HPDE6-E6E7 (cell line): ENCODE data around the gene ASPA.
"Not testable (repeated sequence)": the region's sequence is repeated elsewhere in the genome, so short reads cannot be mapped to it uniquely, and the experiment has no call there.

Experiments
- DNase-seq: peaks from one replicate; pipeline ENCODE4 v3.0.0; 2011; ENCODE audit warnings: missing footprints; ENCODE audit errors: extremely low spot score

Gene ASPA

DNA sequence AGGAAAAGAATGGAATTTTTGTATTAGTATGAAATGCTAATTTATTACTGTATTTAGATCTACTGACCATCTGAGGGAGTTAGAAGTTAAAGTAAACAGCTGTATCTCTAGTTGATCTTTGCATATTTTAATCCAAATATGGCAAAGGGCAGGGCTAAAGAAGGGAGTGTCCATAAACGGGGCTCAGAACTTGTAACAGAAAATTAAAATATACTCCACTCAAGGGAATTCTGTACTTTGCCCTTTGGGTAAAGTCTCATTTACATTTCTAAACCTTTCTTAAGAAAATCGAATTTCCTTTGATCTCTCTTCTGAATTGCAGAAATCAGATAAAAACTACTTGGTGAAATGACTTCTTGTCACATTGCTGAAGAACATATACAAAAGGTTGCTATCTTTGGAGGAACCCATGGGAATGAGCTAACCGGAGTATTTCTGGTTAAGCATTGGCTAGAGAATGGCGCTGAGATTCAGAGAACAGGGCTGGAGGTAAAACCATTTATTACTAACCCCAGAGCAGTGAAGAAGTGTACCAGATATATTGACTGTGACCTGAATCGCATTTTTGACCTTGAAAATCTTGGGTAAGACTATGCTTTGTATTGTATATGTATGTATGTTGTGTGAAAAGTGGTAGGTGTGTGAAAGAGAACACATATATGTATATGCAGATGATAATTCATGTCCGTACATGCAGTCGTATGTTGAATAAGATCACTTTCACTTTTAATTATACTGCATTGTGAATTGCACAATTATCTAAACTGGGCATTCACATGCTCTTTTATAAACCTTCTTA is at the start of gene ASPA:
ASPA (plus strand) TSS at position 186 of the 799 bp plus-strand sequence; CDS start at position 349, 163 bp downstream.
- DNase-seq, result no peak

DNA sequence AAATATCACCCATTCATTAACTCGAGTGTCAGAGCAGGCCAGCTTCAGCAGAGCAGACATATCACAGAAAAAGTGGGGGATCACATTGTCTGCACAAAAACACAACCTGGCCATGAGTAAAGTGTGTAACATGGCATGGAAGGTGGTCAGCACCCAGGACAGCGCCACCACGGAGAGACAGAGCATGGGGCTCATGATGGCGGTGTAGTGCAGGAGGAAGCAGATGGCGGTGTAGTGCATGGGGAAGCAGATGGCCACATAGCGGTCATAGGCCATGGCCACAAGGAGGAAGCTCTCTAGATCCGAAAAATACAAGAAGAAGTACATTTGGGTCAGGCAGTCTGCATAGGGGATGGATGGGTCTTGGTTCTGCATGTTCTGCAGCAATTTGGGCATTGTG is 42.6 kb upstream of the ASPA start:
- DNase-seq, result not testable (repeated sequence)

DNA sequence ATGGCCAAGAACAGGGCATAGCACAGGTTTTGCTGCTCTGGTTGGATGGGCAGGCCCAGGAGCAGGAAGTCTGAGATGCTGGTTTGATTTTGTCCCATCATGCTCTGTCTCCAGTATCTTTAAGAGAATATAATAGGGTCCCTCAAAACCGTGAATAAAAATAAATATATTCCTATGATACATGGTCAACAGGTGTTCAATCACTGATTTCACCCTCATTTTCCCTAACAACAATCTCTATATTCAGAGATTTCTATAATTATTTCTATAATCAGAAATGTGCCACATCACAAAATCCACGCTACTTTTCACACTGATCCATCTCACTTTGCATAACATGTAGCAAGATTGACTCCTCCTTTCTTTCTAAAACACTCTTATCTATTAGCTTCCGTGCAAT is 42.1 kb upstream of the ASPA start, which contains the start of gene OR1E2:
OR1E2 (minus strand) TSS at position 101 of the 400 bp plus-strand sequence; CDS start at position 101, 0 bp downstream.
- DNase-seq, result no peak

DNA sequence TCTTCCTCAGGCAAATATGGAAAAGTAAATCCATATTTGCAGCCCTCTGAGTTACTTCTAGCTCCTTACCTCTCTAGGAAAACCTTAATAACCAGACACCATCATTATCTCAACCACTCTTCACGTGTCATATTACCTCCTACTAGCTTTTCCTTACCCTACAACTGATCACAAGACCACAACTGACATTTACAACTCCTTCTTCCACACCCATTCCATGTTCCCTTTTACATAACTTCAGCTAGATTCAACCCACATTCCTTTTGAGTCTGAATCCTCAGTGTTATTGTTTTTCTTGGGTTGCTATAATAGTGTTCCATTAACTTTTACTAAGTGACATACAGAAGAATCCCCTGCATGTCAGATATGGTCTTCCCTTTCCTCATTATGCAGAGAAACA is 37.4 kb upstream of the ASPA start:
- no peak for DNase-seq

DNA sequence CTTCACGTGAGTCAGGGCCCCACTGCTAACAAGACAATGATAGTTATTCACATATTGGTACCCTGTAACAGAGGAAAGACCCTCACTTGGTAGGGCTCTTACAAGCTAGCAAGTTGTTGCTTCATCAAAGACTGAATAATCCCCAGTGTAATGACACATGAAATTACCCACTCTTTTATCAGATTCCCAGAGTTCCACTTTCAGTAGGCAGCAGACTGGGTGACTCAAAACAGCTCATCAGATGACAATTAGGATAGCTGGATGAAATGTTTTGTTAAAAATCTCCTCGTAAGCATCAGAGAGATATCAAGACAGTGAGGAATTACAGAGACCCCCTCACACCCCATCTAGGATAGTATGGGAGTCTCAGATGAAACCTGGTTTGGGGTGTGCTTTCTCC is 35.3 kb upstream of the ASPA start:
- DNase-seq, result no peak

DNA sequence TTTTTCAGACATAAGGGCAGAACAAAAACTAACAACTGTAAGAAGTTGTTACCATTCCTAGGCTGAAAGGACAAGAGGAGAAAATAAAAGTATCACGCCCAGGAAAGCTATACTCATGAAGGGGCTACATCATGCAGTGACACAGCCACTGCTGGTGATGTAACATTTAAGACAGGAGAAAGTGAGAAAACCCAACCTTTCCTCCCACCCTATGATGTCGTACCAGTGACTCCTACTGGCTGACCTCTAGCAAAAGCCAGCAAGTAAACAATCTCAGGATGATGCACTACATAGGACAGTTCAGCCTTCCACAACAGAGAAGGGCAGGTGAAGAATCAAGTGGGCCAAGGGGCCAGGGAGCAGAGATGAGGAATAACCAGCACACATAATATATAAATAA is 28.2 kb upstream of the ASPA start:
- DNase-seq, result peak; percentile 4

DNA sequence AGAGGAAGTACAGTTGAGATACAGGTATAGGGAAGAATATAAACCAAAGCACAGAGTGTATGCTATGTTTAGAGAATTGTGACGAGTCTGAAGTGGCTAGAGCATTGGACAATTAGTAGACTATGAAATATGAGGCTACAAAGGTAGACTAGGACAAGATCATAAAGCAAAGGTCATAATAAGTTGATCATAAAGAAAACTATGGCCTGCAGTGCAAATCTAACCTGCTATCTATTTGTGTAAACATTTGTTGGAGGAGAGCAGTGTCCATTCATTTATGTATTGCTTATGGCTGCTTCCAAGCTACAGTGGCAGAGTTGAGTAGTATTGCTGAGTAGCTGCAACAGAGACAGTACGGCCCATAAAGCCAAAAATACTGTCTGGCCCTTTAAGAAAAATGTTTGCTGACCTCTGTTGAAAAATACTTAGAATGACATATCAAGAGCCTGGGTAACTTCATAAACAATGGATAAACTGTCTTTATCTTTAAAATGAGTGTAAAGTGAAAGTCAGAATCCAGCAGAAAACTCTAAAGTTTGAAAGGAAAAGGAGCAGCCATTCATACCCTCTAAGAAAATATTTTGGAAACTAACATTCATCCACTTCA is 27.6 kb upstream of the ASPA start:
- no peak for DNase-seq

DNA sequence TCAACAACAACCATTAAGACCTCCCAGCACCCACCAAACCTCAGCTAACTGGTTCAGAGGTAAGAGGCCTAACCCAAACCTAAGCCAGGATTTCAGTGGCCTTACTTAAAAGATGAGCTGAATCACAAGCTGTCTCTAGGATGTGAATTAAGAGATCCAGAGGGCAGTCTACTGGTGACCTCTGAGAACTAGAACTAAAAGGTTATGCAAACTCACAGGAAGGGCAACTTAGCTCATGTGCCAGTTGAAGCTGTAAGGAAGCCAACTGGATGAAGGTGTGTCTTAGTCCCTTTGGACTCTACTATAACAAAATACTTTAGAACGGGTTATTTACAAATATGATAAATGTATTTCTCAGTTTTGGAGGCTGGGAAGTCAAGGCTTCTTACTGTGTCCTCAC is 9.4 kb upstream of the ASPA start:
- not testable (repeated sequence) for DNase-seq

DNA sequence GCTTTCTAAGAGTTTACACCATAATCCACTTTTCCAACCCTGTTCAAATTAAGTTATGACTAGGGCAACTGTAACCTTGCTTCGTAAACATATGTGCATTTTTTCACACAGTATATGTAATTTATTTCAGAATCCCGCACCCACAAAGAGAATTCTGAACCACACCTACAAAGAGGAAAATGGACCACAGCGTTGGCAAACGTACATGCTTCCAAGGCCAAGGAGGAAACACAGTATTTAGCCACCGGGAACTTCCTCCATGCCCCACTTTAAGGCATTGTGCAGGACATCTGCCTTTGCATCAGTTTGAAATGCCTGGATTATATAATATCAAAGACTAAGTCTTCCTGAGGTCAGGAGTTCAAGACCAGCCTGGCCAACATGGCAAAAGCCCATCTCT is 6.3 kb upstream of the ASPA start:
- DNase-seq, result no peak

DNA sequence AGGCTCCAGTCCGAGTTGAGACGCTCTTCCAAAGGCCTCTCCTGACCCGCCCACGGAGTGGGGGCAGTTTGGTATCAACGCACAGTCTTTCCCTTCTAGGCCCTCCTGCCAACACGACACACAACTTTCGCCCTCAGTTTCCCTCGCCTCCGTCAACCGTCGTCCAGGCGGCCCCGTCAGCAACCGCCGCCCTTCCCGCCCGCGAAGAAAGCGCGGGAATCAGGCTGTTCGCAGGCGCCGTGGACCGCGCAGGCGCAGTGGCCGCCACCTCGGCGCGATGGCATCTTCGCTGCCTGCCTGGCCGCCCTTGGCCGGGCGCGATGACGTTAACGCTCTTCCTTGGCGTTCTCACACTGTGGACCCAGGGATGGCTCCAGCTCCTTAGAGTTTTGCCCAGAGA is 4.2 kb upstream of the ASPA start, which contains the start of gene SPATA22:
SPATA22 (minus strand) TSS at position 221 of the 400 bp plus-strand sequence. CDS start 2,494 bp downstream, outside the sequence.
- no peak for DNase-seq

DNA sequence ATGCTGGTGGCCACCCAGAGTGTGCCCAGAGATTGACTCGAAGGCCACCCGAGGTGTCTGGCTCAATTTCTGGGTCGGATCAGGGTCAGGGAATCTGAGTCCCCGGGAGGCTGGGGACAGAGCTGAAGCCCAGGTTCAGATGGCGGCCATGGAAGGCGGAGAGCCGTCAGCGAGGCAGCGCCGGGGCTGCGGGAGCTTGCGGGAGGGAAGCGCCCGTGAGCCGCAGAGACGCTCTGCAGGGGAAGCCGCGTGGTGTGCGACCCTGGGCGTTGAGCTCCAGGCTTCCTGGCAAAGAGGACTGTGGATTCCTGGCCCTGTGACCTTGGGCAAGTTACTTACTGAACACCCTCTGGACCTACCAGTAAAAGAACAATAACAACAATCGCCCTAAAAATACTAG is 3.7 kb upstream of the ASPA start:
- DNase-seq, result no peak

DNA sequence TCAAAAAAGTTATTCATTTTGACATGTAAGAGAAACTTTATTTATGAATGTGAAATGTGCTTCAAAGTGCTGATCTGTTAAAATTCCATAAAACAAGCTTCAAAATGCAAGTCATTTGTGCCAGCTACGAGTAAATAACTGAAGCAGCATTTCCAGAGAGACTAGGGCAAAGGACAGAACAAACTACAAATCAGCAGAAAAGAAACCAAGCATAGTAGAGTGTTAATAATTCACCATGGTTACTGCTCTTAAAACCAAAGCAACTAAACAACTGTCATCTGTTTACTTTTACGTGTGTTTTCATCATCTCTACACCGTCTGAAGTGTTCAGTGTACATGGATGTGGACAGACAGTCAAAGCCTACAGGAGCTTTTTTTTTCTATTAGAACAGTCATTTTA is 1.6 kb upstream of the ASPA start:
- no peak for DNase-seq

DNA sequence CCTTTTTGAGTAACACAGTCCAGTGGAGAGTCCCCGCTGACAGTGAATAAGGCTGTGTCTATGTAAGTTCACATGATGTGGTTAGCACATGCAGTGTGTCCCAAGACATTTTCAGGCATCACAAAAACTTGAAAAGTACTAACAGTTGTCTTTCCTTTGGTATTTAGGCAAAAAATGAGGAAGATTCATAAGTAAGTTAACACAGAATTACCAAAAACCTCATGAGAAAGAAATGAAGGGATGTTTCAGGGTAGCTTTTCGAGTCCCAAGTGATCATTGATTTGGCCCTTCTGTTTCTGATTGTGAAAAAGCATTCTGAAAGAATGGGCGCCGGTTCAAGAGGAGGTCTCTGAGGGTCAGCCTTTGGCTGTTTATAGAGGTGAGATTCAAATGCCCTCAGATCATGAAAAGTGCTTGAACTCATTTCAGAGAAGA is 529 bp upstream of the ASPA start:
- DNase-seq, result no peak

DNA sequence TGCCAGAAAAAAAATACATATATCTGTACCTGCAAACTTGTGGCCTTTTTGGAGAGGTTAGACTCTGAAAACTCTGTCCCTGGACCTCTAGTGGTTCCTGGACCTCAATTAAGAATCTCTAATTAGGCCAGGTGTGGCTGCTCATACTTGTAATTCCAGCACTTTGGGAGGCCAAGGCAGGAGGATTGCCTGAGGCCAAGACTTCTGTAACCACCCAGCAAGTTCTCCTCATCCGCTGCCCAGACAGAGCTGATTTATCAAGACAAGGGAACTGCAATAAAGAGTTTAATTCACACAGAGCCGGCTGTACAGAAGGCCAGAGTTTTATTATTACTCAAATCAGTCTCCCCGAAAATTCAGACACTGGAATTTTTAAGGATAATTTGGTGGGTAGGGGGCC is 4.2 kb downstream of the ASPA start:
- DNase-seq, result no peak

DNA sequence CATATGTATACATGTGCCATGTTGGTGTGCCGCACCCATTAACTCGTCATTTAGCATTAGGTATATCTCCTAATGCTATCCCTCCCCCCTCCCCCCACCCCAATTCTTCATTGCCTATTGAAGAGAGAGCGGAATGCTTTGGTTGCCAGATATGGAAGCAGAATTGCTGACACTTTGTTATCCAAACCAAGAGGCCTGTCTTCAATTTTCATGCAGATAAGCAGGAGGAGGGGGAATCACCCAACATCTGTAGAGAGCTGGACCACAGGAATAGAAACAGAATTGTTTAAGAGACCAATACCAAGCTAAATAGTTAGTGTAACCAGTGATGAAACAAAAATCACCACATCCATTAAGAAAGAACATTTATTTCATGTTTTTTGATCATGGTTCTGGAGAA is 7.1 kb downstream of the ASPA start:
- DNase-seq, result no peak

DNA sequence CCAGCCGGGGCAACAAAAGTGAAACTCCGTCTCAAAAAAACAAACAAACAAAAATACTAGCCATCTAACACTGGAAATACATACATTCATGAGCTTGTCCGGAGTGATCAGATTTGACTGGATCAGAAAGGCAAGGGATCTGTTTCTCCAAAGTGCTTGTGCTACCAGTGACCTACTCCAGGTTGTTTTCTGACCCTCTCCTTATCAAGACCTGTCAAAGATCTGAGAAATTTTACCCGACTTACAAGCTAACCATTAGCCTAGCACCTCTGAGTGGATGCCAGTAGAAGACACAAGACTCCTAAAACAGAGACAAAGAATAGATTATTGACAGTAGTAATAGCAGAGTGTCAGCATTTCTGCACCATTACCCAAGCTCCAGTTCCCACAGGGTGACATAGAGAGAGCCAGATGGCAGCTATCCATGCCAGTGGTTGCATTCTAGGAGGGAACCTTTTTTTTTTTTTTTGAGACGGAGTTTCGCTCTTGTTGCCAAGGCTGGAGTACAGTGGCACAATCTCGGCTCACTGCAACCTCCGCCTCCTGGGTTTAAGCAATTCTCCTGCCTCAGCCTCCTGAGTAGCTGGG is 9.8 kb downstream of the ASPA start:
- DNase-seq, result no peak

DNA sequence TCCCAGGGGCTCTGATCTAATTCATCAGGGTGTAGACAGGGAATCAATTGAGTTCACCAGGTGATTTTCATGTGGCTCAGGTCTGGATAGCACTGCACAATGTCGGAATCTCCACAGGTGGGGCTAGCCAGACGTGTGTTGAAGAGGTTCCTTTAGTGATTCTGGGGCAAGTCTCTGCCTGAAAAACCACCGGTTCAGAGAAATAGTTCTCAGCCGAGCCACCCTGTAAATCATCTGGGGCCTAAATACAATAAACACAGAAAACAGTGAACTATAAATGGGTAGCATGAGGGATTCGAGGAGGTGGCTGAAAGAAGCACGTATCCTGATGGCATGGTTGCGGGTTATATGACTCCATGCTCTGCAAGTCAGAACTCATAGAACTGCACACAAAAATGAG is 21.3 kb downstream of the ASPA start:
- no peak for DNase-seq

DNA sequence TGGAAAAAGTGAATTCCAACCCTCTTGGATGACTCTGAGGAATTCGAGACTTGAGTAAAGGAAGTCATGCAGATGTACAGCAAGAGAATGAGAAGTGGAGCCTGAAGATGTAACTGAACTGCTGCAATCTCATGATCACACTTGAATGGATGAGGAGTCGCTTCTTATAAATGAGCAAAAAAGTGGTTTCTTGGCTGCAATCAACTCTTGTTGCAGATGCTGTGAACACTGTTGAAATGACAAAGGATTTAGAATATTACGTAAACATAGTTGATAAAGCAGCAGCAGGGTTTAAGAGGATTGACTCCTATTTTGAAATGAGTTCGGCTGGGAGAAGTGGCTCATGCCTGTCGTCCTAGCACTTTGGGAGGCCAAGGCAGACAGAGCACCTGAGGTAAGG is 25.5 kb downstream of the ASPA start:
- no peak for DNase-seq

DNA sequence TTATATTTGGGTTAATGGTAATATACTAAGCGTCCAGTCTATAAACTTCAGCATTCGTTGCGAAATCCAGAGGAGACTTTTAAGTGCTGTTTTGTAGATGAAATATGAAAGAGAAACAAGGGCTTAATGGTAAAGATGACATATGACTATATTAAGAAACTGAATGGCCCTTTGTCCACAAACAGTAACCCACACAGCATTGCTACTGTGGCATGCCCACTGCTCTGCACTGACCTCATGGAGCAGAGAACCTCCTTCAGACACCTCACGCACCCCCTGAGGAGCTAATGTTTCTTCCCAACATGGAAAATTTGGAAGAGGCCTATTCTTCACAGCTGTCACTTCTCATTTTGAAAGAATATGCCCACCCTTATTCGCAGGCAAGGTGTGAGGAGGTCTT is 26.7 kb downstream of the ASPA start:
- DNase-seq, result no peak

DNA sequence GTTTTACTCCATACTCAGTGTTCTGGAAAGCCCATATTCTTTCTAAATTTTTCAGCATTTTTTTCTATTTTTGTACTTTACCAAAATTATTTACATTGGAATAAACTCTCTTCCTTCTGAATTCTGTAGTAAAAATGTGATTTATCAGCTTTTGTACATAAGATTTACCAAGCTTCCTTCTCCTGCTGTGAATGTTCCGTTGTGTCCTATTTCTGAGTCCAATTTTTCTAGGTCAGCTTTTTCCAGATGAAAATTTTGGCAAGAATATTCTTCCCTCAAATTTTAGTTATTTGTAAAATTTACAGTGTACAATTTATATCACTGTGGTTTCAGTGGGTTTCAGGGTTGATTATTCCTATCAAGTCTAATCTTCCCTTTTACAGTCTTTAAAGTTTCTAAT is 27.5 kb downstream of the ASPA start:
- DNase-seq, result no peak

DNA sequence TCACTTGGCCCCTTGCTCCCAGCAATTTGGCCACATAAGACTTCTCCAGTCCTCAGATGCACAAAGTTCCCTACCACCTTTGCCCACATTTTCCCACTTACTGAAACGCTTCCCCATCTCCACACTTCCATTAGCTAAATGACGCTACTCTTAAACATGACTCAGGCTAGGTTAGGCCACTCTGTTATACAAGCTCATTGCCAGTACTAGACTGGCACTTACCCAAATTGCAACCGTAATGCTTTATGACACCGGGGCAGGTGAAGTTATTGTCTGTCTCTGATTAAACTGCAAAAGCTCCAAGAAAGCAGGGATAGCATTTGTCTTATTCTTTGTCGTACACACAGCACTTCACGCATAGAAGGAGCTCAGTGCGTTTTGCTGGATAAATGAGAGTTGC is 29.2 kb downstream of the ASPA start:
- no peak for DNase-seq

DNA sequence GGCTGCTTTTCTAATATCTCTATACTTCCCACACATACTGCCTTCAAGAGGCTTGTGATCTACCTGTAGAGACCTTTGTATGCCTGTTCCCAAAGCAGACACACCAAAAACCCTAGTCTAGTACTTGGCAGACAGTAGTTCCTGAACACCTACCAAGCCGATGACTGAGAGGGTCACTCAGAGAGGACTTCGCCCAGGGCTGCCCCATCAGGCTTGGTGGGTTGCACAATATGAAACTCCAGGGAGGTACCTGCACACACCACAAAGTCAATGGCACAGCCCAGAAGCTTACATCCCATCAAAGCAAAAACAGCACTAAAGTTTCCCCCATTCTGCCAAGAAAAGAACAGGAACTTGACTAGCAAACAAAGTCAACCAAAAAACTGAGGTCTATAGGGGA is 30.3 kb downstream of the ASPA start:
- no peak for DNase-seq

DNA sequence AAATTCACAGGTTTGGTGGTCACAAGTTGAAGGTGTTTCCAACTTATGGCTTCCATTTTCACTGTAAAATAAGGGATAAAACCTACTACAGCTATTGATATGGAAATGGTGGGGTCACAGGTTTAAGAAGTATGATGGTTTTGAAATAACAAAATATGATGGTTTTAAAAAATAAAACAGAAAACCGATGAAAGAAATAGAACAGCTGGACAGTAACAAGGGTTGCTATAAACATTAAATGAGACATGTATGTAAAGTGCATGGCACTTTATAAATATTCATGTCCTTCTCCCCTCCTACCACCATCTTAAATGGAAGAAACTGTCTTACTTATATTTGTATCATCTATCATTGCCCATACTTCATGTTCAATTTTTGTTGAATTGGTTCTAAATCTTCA is 31.3 kb downstream of the ASPA start:
- no peak for DNase-seq
